ENCODE data around the gene UBASH3B.

UBASH3B gene

DNA sequence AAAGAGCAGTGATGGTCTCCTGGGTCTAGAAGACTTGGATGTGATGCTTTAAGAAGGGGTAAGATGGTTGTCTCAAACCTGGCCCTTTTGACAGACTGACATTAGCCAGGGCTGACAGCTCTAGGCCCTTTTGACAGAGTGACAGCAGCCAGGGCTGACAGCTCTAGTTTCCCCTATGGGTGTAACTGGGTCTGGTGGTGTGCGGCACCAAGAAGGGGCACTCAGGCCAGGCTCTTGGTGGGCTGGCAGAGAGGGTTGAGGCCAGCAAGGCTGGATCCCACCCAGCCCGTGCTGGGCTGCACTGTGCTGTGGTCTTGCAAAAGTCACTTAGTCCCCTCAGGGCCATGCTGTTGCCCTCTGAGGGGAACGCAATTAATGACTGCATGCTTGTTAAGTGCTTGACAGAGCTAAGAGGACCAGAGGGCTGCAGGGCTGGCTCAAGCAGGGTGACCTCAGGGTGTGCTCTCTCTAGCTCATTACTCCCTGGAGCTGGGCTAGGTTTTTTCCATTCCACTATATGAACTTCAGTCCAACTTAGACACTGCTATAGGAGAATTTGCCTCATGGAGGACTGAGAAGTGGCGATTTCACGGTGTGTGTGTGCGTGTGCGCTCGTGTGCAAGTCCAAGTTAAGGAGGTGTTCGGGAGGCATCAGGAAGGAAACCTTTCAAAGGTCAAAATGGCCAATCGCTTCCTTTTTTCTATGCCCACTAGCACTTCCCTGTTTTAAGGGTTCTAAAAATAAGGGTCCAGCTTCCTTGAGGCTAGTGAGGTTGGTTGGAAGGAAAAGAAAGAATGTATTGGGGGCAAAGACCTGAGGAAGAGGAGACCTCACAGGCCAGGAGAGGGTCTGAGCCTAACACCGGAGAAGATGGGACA lies 4.4 kb downstream of the UBASH3B start:
- TF ChIP-seq, protein P1, sequence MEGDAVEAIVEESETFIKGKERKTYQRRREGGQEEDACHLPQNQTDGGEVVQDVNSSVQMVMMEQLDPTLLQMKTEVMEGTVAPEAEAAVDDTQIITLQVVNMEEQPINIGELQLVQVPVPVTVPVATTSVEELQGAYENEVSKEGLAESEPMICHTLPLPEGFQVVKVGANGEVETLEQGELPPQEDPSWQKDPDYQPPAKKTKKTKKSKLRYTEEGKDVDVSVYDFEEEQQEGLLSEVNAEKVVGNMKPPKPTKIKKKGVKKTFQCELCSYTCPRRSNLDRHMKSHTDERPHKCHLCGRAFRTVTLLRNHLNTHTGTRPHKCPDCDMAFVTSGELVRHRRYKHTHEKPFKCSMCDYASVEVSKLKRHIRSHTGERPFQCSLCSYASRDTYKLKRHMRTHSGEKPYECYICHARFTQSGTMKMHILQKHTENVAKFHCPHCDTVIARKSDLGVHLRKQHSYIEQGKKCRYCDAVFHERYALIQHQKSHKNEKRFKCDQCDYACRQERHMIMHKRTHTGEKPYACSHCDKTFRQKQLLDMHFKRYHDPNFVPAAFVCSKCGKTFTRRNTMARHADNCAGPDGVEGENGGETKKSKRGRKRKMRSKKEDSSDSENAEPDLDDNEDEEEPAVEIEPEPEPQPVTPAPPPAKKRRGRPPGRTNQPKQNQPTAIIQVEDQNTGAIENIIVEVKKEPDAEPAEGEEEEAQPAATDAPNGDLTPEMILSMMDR (IDR thresholded peaks at IDR 0.05; ENCODE audit: low read depth, low read length), result no peak
- no peak overlapping the region for H3K4me3 ChIP-seq (ENCODE audit: low read depth, low read length)

DNA sequence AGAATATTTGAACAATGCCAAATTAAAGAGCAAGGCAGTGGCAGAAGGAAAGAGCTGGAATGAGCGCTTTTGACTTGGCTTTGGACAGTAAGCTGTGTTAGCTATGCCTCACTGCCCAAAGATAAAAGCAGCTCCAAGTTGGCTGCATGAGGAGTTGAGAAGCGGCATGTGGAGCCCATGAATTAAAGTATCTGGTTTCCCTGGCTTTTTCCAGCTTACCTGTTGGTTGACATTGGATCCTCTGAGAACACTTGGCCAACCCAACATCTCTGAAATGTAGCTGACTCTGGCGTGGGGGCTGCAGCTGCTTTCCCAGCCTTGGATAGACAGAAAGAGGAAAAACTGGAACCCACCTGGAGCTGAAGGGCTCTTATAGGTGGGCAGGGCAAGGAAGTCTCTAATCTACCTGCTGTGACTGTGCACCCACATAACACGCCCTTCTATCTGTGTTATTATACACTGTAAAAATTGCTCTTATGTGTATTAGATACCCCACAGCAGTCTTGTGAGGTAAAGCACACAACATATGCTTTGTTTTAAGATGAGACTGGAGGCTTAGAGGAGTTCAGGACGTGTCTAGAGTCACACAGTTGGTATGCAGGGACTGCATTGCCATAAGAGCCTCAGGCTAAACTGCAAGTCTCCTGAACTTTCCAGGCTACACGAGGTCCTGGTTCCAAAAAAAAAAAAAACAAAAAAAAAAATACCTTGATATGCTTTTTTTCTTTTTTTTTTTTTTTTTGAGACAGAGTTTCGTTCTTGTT lies 5.8 kb downstream of the UBASH3B start:
- TF ChIP-seq, protein P1 (IDR thresholded peaks at IDR 0.05; ENCODE audit: low read depth, low read length), result no peak
- no peak overlapping the region for H3K4me3 ChIP-seq (ENCODE audit: low read depth, low read length)

DNA sequence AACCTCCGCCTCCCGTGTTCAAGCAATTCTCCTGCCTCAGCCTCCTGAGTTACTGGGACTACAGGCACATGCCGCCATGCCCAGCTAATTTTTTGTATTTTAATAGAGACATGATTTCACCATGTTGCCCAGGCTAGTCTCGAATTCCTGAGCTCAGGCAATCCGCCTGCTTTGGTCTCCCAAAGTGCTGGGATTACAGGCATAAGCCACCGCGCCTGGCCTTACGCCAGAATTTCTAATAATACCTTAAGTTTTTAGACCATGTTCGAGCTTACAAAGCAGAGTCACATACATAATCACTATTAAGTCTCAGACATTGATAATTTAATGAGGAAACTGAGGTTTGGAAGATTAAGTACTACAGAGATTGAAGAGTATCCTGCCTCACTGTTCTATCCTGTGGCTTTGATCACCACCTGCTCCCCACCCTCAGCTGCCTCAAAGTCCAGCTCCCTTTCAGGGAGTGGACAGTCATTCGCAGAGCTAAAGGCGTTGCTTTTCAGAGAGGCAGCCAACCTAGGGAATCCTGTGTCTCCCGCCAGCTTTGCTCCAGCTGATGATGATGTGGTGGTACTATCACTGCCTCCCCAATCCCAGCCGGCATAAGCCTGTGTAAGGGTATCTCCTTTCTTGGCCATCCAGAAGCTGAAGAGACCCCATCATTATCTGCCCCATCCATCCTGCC lies 7.7 kb downstream of the UBASH3B start:
- no peak overlapping the region for H3K4me3 ChIP-seq (ENCODE audit: low read depth, low read length)
- TF ChIP-seq, protein P1 (IDR thresholded peaks at IDR 0.05; ENCODE audit: low read depth, low read length), result no peak

DNA sequence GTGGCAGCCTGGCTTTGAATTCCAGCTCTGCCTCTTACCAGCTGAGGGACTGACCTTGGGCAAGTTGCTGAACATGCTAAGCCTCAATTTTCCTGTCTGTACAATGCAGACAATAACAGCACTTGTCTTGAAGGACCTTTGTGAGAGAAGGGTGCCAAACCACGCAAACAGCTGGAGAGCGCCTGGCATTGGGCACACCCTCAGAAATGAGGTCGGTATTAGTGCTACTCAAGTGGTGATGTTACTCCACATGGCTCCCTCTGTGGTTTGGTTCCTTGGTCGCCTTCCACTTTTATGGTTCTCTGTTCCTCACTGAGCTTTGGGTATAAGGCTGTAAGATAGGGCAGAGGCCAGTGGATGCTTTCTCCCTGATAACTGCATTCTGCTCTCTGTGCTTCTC lies 8.2 kb downstream of the UBASH3B start:
- TF ChIP-seq, protein P1 (IDR thresholded peaks at IDR 0.05; ENCODE audit: low read depth, low read length), result no peak
- no peak overlapping the region for H3K4me3 ChIP-seq (ENCODE audit: low read depth, low read length)

DNA sequence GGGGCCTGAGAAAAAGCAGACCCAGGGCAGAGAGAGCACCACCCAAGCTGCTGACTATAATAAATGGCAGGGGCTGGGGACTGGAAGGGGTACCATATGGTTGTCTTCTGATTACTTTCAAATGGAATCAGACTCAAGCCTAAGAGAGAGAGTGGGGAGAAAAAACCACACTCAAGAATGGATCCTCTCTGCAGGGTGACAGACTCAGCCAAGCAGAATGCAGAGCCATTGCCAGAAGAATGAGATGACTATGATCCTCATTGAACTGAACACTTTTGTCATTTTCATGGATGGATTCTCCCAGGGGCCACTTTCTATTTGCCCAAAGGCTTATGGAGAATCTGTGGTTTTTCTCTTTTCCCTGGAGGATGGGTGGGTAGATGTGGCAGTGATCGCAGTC lies 8.7 kb downstream of the UBASH3B start:
- TF ChIP-seq, protein P1 (IDR thresholded peaks at IDR 0.05; ENCODE audit: low read depth, low read length), result no peak
- H3K4me3 ChIP-seq (ENCODE audit: low read depth, low read length), result no peak overlapping the region

DNA sequence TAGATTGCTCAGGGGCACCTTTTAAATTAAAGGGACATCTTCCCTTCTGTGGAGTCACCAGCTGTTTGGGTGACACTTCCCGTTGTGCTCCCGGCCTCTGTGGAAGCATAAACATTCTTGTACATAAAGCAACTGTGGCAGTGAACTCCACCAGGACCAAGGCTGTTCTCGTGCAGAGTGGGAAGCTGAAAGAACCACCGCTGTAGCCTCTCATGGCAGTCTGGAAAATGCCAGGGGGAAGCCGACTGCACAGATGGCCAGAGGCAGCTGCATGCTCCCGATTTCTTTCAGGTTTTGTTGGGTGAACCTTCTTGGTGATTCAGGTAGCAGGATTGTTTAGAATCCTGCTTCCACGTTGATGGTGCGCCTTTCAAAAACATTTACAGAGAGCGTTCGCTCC lies 10.3 kb downstream of the UBASH3B start:
- H3K4me3 ChIP-seq (ENCODE audit: low read depth, low read length), result peak overlapping the region; percentile 20; the same call in 1 of the 2 replicates
- TF ChIP-seq, protein P1 (IDR thresholded peaks at IDR 0.05; ENCODE audit: low read depth, low read length), result no peak

Measured in WI38 (cell line).